Pericardium fibroblast (primary cell): ENCODE measurements around the gene ACVR2B. TPM values are rescaled to one million over a fixed set of nuclear protein-coding genes. Genes with fewer than 3 reads are reported as not detected.

ENCODE experiments used
- total RNA-seq: library from RNA; depleted of rRNA; stranded (reverse); fragments of >200 nt; gene quantifications from 2 replicates; pipeline ENCODE4 v1.2.3, GENCODE V29; 2015

The ACVR2B gene
- 0.77 and 1.1 TPM in 2 replicates for total RNA-seq

GRCh38 chr3:38453075-38453912 is at the start of gene ACVR2B:
TSS of gene ACVR2B (plus strand) at chr3:38453890. CDS start at chr3:38454323, 433 bp downstream.

DNA sequence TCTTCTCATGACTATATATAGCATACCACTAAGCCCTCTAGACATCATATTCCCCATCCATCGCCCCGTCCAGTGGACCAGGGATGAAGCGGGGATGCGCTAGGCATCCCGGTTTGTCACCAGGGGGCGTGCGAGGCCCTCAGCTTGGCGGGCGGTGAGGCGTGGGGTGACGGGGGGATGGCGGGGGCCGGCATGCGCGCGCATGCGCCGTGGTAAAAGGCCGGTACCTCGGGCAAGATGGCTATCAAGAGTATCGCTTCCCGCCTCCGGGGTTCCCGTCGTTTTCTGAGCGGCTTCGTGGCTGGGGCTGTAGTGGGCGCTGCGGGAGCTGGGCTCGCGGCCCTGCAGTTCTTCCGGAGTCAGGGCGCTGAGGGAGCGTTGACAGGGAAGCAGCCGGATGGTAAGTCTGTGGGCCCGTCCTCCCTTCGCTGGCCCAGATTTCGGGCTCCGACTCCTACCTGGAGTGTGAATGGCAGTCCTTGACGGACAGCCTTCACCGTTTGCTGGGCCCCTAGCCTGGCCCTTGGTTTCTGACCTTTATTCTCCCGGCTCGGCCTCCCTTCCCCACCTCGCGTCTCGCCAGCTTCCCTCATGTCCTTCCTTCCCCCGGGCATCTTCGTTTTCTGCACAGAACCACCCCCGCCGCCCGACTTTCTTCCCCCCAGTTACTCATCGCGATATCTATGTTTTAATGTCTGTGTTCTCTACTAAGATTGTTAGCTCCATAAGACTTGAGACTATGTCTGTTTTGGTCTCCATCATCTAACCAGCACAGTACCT is 42.6 kb downstream of the ACVR2B start, which contains the start of gene EXOG:
EXOG (plus strand) TSS at position 210 of the 780 bp plus-strand sequence; CDS start at position 238, 28 bp downstream.

Other genes starting within 250 kb of the ACVR2B start
- not detected in 2 replicates for gene SLC22A13, start 188.1 kb upstream of the ACVR2B start, total RNA-seq
- not detected in 2 replicates for gene SLC22A14, start 171.6 kb upstream of the ACVR2B start, total RNA-seq
- 1.6 and 3.1 TPM in 2 replicates for gene XYLB, start 107.1 kb upstream of the ACVR2B start, total RNA-seq
- gene EXOG, start 42.5 kb downstream of the ACVR2B start, total RNA-seq = 2.2 and 6.7 TPM in 2 replicates
- 0.35 and 0.51 TPM in 2 replicates for gene SCN5A, start 195.8 kb downstream of the ACVR2B start, total RNA-seq